ENCODE results near the gene NEDD8.

Gene NEDD8

GRCh38 chr14:24240110-24240918 is 8.1 kb upstream of the NEDD8 start:
- H3K36me3 ChIP-seq (ENCODE audit: control insufficient read depth, low read length): peaks cover 60% of the 10 kb centered on the region
- H3K9me2 ChIP-seq (replicated peaks; ENCODE audit: control insufficient read depth, low read length): no peaks in the 10 kb centered on the region
- H3K4me1 ChIP-seq (ENCODE audit: control insufficient read depth, low read length): peaks cover 25% of the 10 kb centered on the region
- no peak overlapping the region for H3K4me3 ChIP-seq (ENCODE audit: low read length)
- no peak overlapping the region for H3K27ac ChIP-seq (ENCODE audit: low read depth, low read length)
- peaks cover 18% of the 10 kb centered on the region for H3K79me2 ChIP-seq (ENCODE audit: control insufficient read depth, low read length)
- peak overlapping the region; percentile 86 for H3K4me2 ChIP-seq (ENCODE audit: low read length)
- H3K27me3 ChIP-seq (ENCODE audit: control insufficient read depth, low read length): no peaks in the 10 kb centered on the region
- no peaks in the 10 kb centered on the region for H4K20me1 ChIP-seq (ENCODE audit: control insufficient read depth, insufficient read depth, low read depth, low read length)
- no peak for TF ChIP-seq EZH2phosphoT487 (IDR thresholded peaks at IDR 0.05; ENCODE audit: borderline replicate concordance, low read length)
- no peak for TF ChIP-seq CTCF (IDR thresholded peaks at IDR 0.05; ENCODE audit: low read depth, low read length, poor library complexity, severe bottlenecking)
- peaks cover 3% of the 10 kb centered on the region for H3F3A ChIP-seq (ENCODE audit: control insufficient read depth, insufficient read depth)
- no peaks in the 10 kb centered on the region for H3K9me3 ChIP-seq (ENCODE audit: control insufficient read depth, insufficient read depth, low read length)

GRCh38 chr14:24238527-24239037 is 6.4 kb upstream of the NEDD8 start:
- Histone ChIP-seq H3K36me3 (ENCODE audit: control insufficient read depth, low read length) (peaks cover 76% of the 10 kb centered on the region), H3K4me3 (ENCODE audit: low read length) (no peak overlapping the region), H3K27me3 (ENCODE audit: control insufficient read depth, low read length) (no peaks in the 10 kb centered on the region), H3K9me2 (replicated peaks; ENCODE audit: control insufficient read depth, low read length) (no peaks in the 10 kb centered on the region), H4K20me1 (ENCODE audit: control insufficient read depth, insufficient read depth, low read depth, low read length) (no peaks in the 10 kb centered on the region), H3K79me2 (ENCODE audit: control insufficient read depth, low read length) (peaks cover 35% of the 10 kb centered on the region), H3K9me3 (ENCODE audit: control insufficient read depth, insufficient read depth, low read length) (no peaks in the 10 kb centered on the region), H3F3A (ENCODE audit: control insufficient read depth, insufficient read depth) (peaks cover 3% of the 10 kb centered on the region; the same call in 1 of the 2 replicates), H3K27ac (ENCODE audit: low read depth, low read length) (no peak overlapping the region), H3K4me1 (ENCODE audit: control insufficient read depth, low read length) (peaks cover 37% of the 10 kb centered on the region), H3K4me2 (ENCODE audit: low read length) (no peak overlapping the region)
- no peak for TF ChIP-seq EZH2phosphoT487 (IDR thresholded peaks at IDR 0.05; ENCODE audit: borderline replicate concordance, low read length)
- no peak for TF ChIP-seq CTCF (IDR thresholded peaks at IDR 0.05; ENCODE audit: low read depth, low read length, poor library complexity, severe bottlenecking)

- Histone ChIP-seq H4K20me1 (ENCODE audit: control insufficient read depth, insufficient read depth, low read depth, low read length) (no peaks in the 10 kb centered on the region), H3K36me3 (ENCODE audit: control insufficient read depth, low read length) (peaks cover 76% of the 10 kb centered on the region), H3K27me3 (ENCODE audit: control insufficient read depth, low read length) (no peaks in the 10 kb centered on the region), H3K4me1 (ENCODE audit: control insufficient read depth, low read length) (peaks cover 37% of the 10 kb centered on the region), H3K79me2 (ENCODE audit: control insufficient read depth, low read length) (peaks cover 40% of the 10 kb centered on the region), H3K4me2 (ENCODE audit: low read length) (no peak overlapping the region), H3F3A (ENCODE audit: control insufficient read depth, insufficient read depth) (peaks cover 3% of the 10 kb centered on the region; the same call in 1 of the 2 replicates), H3K9me2 (replicated peaks; ENCODE audit: control insufficient read depth, low read length) (no peaks in the 10 kb centered on the region), H3K4me3 (ENCODE audit: low read length) (no peak overlapping the region), H3K27ac (ENCODE audit: low read depth, low read length) (no peak overlapping the region), H3K9me3 (ENCODE audit: control insufficient read depth, insufficient read depth, low read length) (no peaks in the 10 kb centered on the region)
- TF ChIP-seq EZH2phosphoT487 (IDR thresholded peaks at IDR 0.05; ENCODE audit: borderline replicate concordance, low read length) (no peak), CTCF (IDR thresholded peaks at IDR 0.05; ENCODE audit: low read depth, low read length, poor library complexity, severe bottlenecking) (no peak)
Observed at GRCh38 chr14:24238123-24238522, 6.0 kb upstream of the NEDD8 start.

Data from DOHH2 (cell line).